ENCODE data around the gene C1RL. TPM values are rescaled to one million over a fixed set of nuclear protein-coding genes. Genes with fewer than 3 reads are reported as not detected.

The C1RL gene
- total RNA-seq, 2 donors from 2014 or later: 18.7 to 34.7 TPM

- peaks cover 3 to 6% of the 10 kb centered on the region in 2 donors for H3K9me3 ChIP-seq
- no peak for TF ChIP-seq CTCF (IDR thresholded peaks at IDR 0.05)
- H3K27ac ChIP-seq: peak overlapping the region in 1 of 2 donors; percentile 19
- H3K27me3 ChIP-seq: no peaks in the 10 kb centered on the region
- H3K4me3 ChIP-seq: no peak overlapping the region
- DNase-seq (ENCODE audit: low spot score): no peak
- peaks cover 9% of the 10 kb centered on the region for H3K36me3 ChIP-seq
- no peaks in the 10 kb centered on the region for H3K4me1 ChIP-seq
Measured at GRCh38 chr12:7101047-7101693, 7.8 kb downstream of the C1RL start.

- no peak for TF ChIP-seq CTCF (IDR thresholded peaks at IDR 0.05)
- no peak overlapping the region for H3K4me3 ChIP-seq
- H3K27ac ChIP-seq: no peak overlapping the region
- no peak for DNase-seq (ENCODE audit: low spot score)
- no peaks in the 10 kb centered on the region for H3K4me1 ChIP-seq
- no peaks in the 10 kb centered on the region for H3K9me3 ChIP-seq
- H3K36me3 ChIP-seq: peaks cover 5% of the 10 kb centered on the region
- H3K27me3 ChIP-seq: no peaks in the 10 kb centered on the region
Measured at GRCh38 chr12:7100239-7100638, 8.8 kb downstream of the C1RL start.

GRCh38 chr12:7099290-7099996 lies 9.6 kb downstream of the C1RL start:
- H3K4me1 ChIP-seq: no peaks in the 10 kb centered on the region
- no peak overlapping the region for H3K4me3 ChIP-seq
- H3K27ac ChIP-seq: no peak overlapping the region
- no peaks in the 10 kb centered on the region for H3K9me3 ChIP-seq
- no peaks in the 10 kb centered on the region for H3K27me3 ChIP-seq
- TF ChIP-seq CTCF (IDR thresholded peaks at IDR 0.05): no peak
- H3K36me3 ChIP-seq: peaks cover 5% of the 10 kb centered on the region
- DNase-seq (ENCODE audit: low spot score): no peak

- H3K4me1 ChIP-seq: peaks cover 0 to 11% of the 10 kb centered on the region in 2 donors
- H3K27me3 ChIP-seq: no peaks in the 10 kb centered on the region
- no peak for DNase-seq (ENCODE audit: low spot score)
- no peak overlapping the region for H3K27ac ChIP-seq
- no peak for TF ChIP-seq CTCF (IDR thresholded peaks at IDR 0.05)
- H3K9me3 ChIP-seq: no peaks in the 10 kb centered on the region
- peaks cover 5% of the 10 kb centered on the region for H3K36me3 ChIP-seq
- no peak overlapping the region for H3K4me3 ChIP-seq
Measured at GRCh38 chr12:7096979-7097378, 12.0 kb downstream of the C1RL start.

- no peak overlapping the region for H3K4me3 ChIP-seq
- H3K9me3 ChIP-seq: no peaks in the 10 kb centered on the region
- no peaks in the 10 kb centered on the region for H3K27me3 ChIP-seq
- H3K27ac ChIP-seq: no peak overlapping the region
- no peak for TF ChIP-seq CTCF (IDR thresholded peaks at IDR 0.05)
- peaks cover 0 to 18% of the 10 kb centered on the region in 2 donors for H3K4me1 ChIP-seq
- H3K36me3 ChIP-seq: peaks cover 5% of the 10 kb centered on the region
- no peak for DNase-seq (ENCODE audit: low spot score)
Measured at GRCh38 chr12:7096006-7096932, 12.7 kb downstream of the C1RL start.

Data from right atrium auricular region (tissue), 2 donors.